HepG2 (cell line): Measurements from ENCODE around the gene FAF2. TPM values are rescaled to one million over a fixed set of nuclear protein-coding genes. Genes with fewer than 3 reads are reported as not detected.

ENCODE experiments used
- ATAC-seq: fragments of 200-7000 bp; cut with Tn5 transposase; 3 replicates; pipeline ENCODE4 v1.9.1; 2020; ENCODE audit warnings: mild to moderate bottlenecking, moderate library complexity
- BruUV-seq: library from RNA; stranded (reverse); fragments of 400-500 nt; replicated peaks from 2 replicates; lab custom pipeline; 2021; lab: Mats Ljungman, UMichigan
- CTCF ChIA-PET: fragments of 300-600 bp; formaldehyde crosslinking; extraction: SDS; loops from one replicate; lab custom pipeline; 2021; ENCODE audit warnings: low total read pairs, inconsistent platforms, low intra/inter-chr PET ratio; lab: Yijun Ruan, JAX
- POLR2A ChIA-PET: fragments of 350-600 bp; sonication (Branson Sonifier 250); formaldehyde crosslinking; loops from one replicate; lab custom pipeline; 2020; ENCODE audit warnings: antibody characterized with exemption, inconsistent platforms; lab: Yijun Ruan, JAX
- DNase-seq: peaks from one replicate; pipeline ENCODE4 v3.0.0-alpha.2; 2015; ENCODE audit warnings: low spot score
- FAIRE-seq: peaks from 3 replicates; lab custom pipeline; 2011; peaks lifted over from hg19 to GRCh38; lab: Jason Lieb, UNC
- H2AFZ ChIP-seq: one replicate; pipeline ENCODE4 v1.6.1; 2011; ENCODE audit warnings: low read length, inconsistent platforms
- H3K27ac ChIP-seq: fragments of 300-600 bp; 3 replicates; pipeline ENCODE4 v1.8.0; 2011; ENCODE audit warnings: mixed run types, mild to moderate bottlenecking, mixed read lengths, low read length, inconsistent platforms; ENCODE audit not compliant: insufficient read depth; ENCODE audit errors: extremely low read length
- H3K27me3 ChIP-seq, 2 experiments: fragments of 200-600 bp in 1 of 2; 2 replicates in 1 of 2; 3 replicates in 1 of 2; pipeline versions ENCODE4 v1.6.0 to v1.8.0; 2011; ENCODE audit warnings: low read length in 2 of 2, mild to moderate bottlenecking in 2 of 2, moderate library complexity in 2 of 2, inconsistent platforms in 1 of 2; ENCODE audit not compliant: insufficient read depth in 2 of 2, control insufficient read depth in 1 of 2
- H3K36me3 ChIP-seq, 2 experiments: fragments of 200-600 bp in 1 of 2; replicated peaks in 1 of 2; 2 replicates in 1 of 2; 3 replicates in 1 of 2; pipeline versions ENCODE4 v1.5.1 to v1.8.0; 2011; ENCODE audit warnings: low read length in 2 of 2, inconsistent platforms in 1 of 2; ENCODE audit not compliant: insufficient read depth in 2 of 2, control insufficient read depth in 1 of 2
- H3K4me1 ChIP-seq: 2 replicates; pipeline ENCODE4 v1.5.1; 2012; ENCODE audit warnings: low read length, inconsistent platforms; ENCODE audit not compliant: insufficient read depth
- H3K4me2 ChIP-seq: 2 replicates; pipeline ENCODE4 v1.6.0; 2011; ENCODE audit warnings: low read depth, low read length, inconsistent platforms
- H3K4me3 ChIP-seq, 3 experiments: fragments of 200-600 bp in 1 of 3; sonication (generic), shearing (Covaris generic) in 1 of 3; replicated peaks in 1 of 3; 2 replicates each; pipeline ENCODE4 v1.5.1; 2011 to 2016; ENCODE audit warnings: low read length in 3 of 3, inconsistent platforms in 2 of 3, low read depth in 2 of 3, mild to moderate bottlenecking in 2 of 3, control low read depth in 1 of 3, mixed read lengths in 1 of 3; ENCODE audit not compliant: insufficient read depth in 1 of 3
- H3K79me2 ChIP-seq: one replicate; pipeline ENCODE4 v1.6.1; 2011; ENCODE audit warnings: low read length, inconsistent platforms; ENCODE audit not compliant: insufficient read depth
- H3K9ac ChIP-seq: 2 replicates; pipeline ENCODE4 v1.6.0; 2011; ENCODE audit warnings: mild to moderate bottlenecking, low read depth, low read length, inconsistent platforms; ENCODE audit not compliant: insufficient read depth
- H3K9me3 ChIP-seq: 2 replicates; pipeline ENCODE4 v1.5.1; 2012; ENCODE audit warnings: mild to moderate bottlenecking, low read length
- H4K20me1 ChIP-seq: 2 replicates; pipeline ENCODE4 v1.6.0; 2011; ENCODE audit warnings: inconsistent platforms, mild to moderate bottlenecking, low read length, moderate library complexity; ENCODE audit not compliant: insufficient read depth
- DDIT3 ChIP-seq: sonication (generic); formaldehyde crosslinking; IDR thresholded peaks from 2 replicates; pipeline ENCODE4 v1.4.0; 2020; ENCODE audit warnings: mild to moderate bottlenecking, missing genetic modification reagents
- EP300 ChIP-seq, 3 experiments: sonication (generic) in 1 of 3; formaldehyde crosslinking in 1 of 3; IDR thresholded peaks; 2 replicates each; pipeline versions ENCODE4 v1.5.1 to v1.6.1; 2011 to 2020; ENCODE audit warnings: low read depth in 2 of 3, low read length in 2 of 3, borderline replicate concordance in 1 of 3, improper control_type of control experiment in 1 of 3, mild to moderate bottlenecking in 1 of 3, missing genetic modification reagents in 1 of 3, moderate library complexity in 1 of 3
- IRF2 ChIP-seq: IDR thresholded peaks from 2 replicates; pipeline ENCODE4 v1.6.1; 2018; ENCODE audit warnings: missing genetic modification reagents, missing compliant biosample characterization
- KLF16 ChIP-seq, 2 experiments: sonication (generic) in 1 of 2; formaldehyde crosslinking in 1 of 2; IDR thresholded peaks; 2 replicates each; pipeline versions ENCODE4 v1.6.1 to v1.8.0; 2016 to 2023; ENCODE audit warnings: missing genetic modification reagents in 2 of 2, missing compliant biosample characterization in 1 of 2
- MAFF ChIP-seq: IDR thresholded peaks from 2 replicates; pipeline ENCODE4 v1.6.1; 2011; ENCODE audit warnings: low read depth, low read length, improper control_type of control experiment
- MAFK ChIP-seq, 2 experiments: IDR thresholded peaks in 1 of 2; conservative IDR thresholded peaks in 1 of 2; 2 replicates each; pipeline ENCODE4 v1.6.1; 2011; ENCODE audit warnings: improper control_type of control experiment in 2 of 2, low read length in 2 of 2
- NFE2 ChIP-seq: sonication (generic); formaldehyde crosslinking; IDR thresholded peaks from 2 replicates; pipeline ENCODE4 v1.4.0; 2020; ENCODE audit warnings: missing genetic modification reagents
- NFE2L2 ChIP-seq: fragments of 150-350 bp; IDR thresholded peaks from 2 replicates; pipeline ENCODE4 v1.6.1; 2014; ENCODE audit warnings: low read length
- SAP130 ChIP-seq: IDR thresholded peaks from 2 replicates; pipeline ENCODE4 v1.6.1; 2016; ENCODE audit warnings: low read depth
- TERF1 ChIP-seq: sonication (generic); formaldehyde crosslinking; IDR thresholded peaks from 2 replicates; pipeline ENCODE4 v1.8.0; 2022; ENCODE audit warnings: mild to moderate bottlenecking, missing genetic modification reagents, moderate library complexity
- TFAP4 ChIP-seq: sonication (generic); IDR thresholded peaks from 2 replicates; pipeline ENCODE4 v1.6.1; 2016; ENCODE audit warnings: low read depth, borderline replicate concordance
- TMF1 ChIP-seq: sonication (generic); formaldehyde crosslinking; IDR thresholded peaks from 2 replicates; pipeline ENCODE4 v1.8.1; 2022; ENCODE audit warnings: low read depth, missing genetic modification reagents
- ZFX ChIP-seq: sonication (generic); formaldehyde crosslinking; IDR thresholded peaks from 2 replicates; pipeline ENCODE4 v1.4.0; 2020; ENCODE audit warnings: mild to moderate bottlenecking, low read depth, missing genetic modification reagents, moderate library complexity
- ZKSCAN5 ChIP-seq: sonication (generic); formaldehyde crosslinking; IDR thresholded peaks from 2 replicates; pipeline ENCODE4 v1.5.1; 2020; ENCODE audit warnings: mild to moderate bottlenecking, missing genetic modification reagents
- ZNF136 ChIP-seq: sonication (generic); formaldehyde crosslinking; IDR thresholded peaks from 2 replicates; pipeline ENCODE4 v1.8.1; 2022; ENCODE audit warnings: low read depth, mild to moderate bottlenecking, moderate library complexity, missing genetic modification reagents
- ZNF292 ChIP-seq: sonication (generic); formaldehyde crosslinking; IDR thresholded peaks from 2 replicates; pipeline ENCODE4 v1.8.1; 2022; ENCODE audit warnings: mild to moderate bottlenecking, low read depth, missing genetic modification reagents, borderline replicate concordance
- ZNF563 ChIP-seq: sonication (generic); formaldehyde crosslinking; IDR thresholded peaks from 2 replicates; pipeline ENCODE4 v1.8.0; 2022; ENCODE audit warnings: mild to moderate bottlenecking, moderate library complexity, missing genetic modification reagents
- ZNF713 ChIP-seq: sonication (generic); formaldehyde crosslinking; IDR thresholded peaks from 2 replicates; pipeline ENCODE4 v1.4.0; 2020; ENCODE audit warnings: mild to moderate bottlenecking, missing genetic modification reagents
- ZNF816 ChIP-seq: sonication (generic); formaldehyde crosslinking; IDR thresholded peaks from 2 replicates; pipeline ENCODE4 v1.8.0; 2022; ENCODE audit warnings: missing genetic modification reagents, mild to moderate bottlenecking, borderline replicate concordance
- WGBS: methylation state at CpG from one replicate; pipeline ENCODE4 v1.1.6; 2017; ENCODE audit warnings: low lambda C conversion rate; 5-methylcytosine and 5-hydroxymethylcytosine counted together
- in situ Hi-C: cut with HindIII; loops from 2 replicates; pipeline ENCODE4 v1.10.0; 2017; ENCODE audit warnings: low pct_unique_long_range_greater_than_20kb; ENCODE audit not compliant: extremely low pct_ligation_motif_present
- intact Hi-C: fragments of 100-400 bp; cut with micrococcal nuclease; formaldehyde crosslinking; loops from one replicate; pipeline ENCODE4 v1.10.0; 2022; ENCODE audit not compliant: unreplicated experiment
- polyA plus RNA-seq, 8 experiments: library from polyadenylated mRNA; depleted of rRNA in 3 of 8; stranded (reverse) in 7 of 8; unstranded in 1 of 8; fragments of >200 nt; fragmentation: Illumina TruSeq in 4 of 8; extraction: Trizol in 4 of 8; gene quantifications; 2 replicates each; pipeline versions ENCODE4 v1.2.1 to v1.2.3, GENCODE V29; 2011 to 2016; ENCODE audit warnings: low read depth in 4 of 8, missing spikeins in 1 of 8, mixed read lengths in 1 of 8; ENCODE audit not compliant: insufficient read depth in 1 of 8
- total RNA-seq, 5 experiments: library from RNA; depleted of rRNA; stranded (reverse); fragments of >200 nt; fragmentation: Illumina TruSeq; extraction: Trizol; gene quantifications; 2 replicates each; pipeline ENCODE4 v1.2.3, GENCODE V29; 2016; ENCODE audit warnings: low read depth in 1 of 5

The FAF2 gene
- total and polyA plus RNA-seq, 2 of the 13 experiments (the other 11 are each of a cell fraction or from before 2014, with no cell fraction given): 27.8 to 34.3 TPM

- ATAC-seq: peak; percentile 90
- CTCF ChIA-PET: no interaction called here
- no peak overlapping the region for H3K4me2 ChIP-seq
These were observed 33.5 kb downstream of the FAF2 start for GRCh38 chr5:176481711-176482110.

GRCh38 chr5:176485176-176485575 lies 37.0 kb downstream of the FAF2 start:
- no TSS peak for BruUV-seq
- FAIRE-seq: no peak
- intact Hi-C loops: loop anchor here (10.0 kb wide), 1 partner anchor 70 kb away; the partner anchor contains the start of gene CLTB

More at GRCh38 chr5:176481711-176482110, 33.5 kb downstream of the FAF2 start:
- FAIRE-seq (peak; percentile 26), DNase-seq (peak; percentile 71)
- H2AFZ ChIP-seq: no peak overlapping the region
- POLR2A ChIA-PET: interaction anchor here (0.7 to 2.0 kb wide), 6 partner anchors 15 to 68 kb away, joined by 3 to 7 read pairs (median 4); partner anchors contain the start of genes FAF2 and RNF44
- H3K27me3 ChIP-seq: no peaks in the 10 kb centered on the region
- H3K27ac ChIP-seq: peak overlapping the region; percentile 25
- WGBS: 69% methylated on average over 1 of the region's 4 CpGs
- H3K4me1 ChIP-seq: peaks cover 10% of the 10 kb centered on the region; the same call in 1 of the 2 replicates
- TF ChIP-seq TMF1 (CRISPR knock-in tag): no peak
- peak; percentile 57; the same call in 1 of the 2 replicates for TF ChIP-seq SAP130 (CRISPR knock-in tag)
- TF ChIP-seq NFE2L2: peak; percentile 93
- peak; percentile 50 for TF ChIP-seq MAFF
- peak; percentile 64; the same call in 1 of the 2 replicates for TF ChIP-seq NFE2 (CRISPR knock-in tag)
- TF ChIP-seq MAFK (conservative IDR thresholded peaks at IDR 0.05 in 1 of 2, IDR thresholded peaks at IDR 0.05 in 1 of 2; ENCODE audit: low read length in 2 of 2): peak; percentile 26 to 56; a peak in 3 of 4 replicates
- TF ChIP-seq ZNF292: no peak
- in situ Hi-C loops (loop anchor here (10.0 kb wide), 1 partner anchor 67 kb away; the partner anchor contains the start of gene CLTB), intact Hi-C loops (loop anchor here (10.0 kb wide), 1 partner anchor 67 kb away; the partner anchor contains the start of gene CLTB)
- H3K4me3 ChIP-seq: no peak overlapping the region
- BruUV-seq: no TSS peak
- H3K36me3 ChIP-seq: peaks cover 5 to 35% of the 10 kb centered on the region in 2 experiments
- no peak overlapping the region for H3K9ac ChIP-seq
- H3K9me3 ChIP-seq: no peaks in the 10 kb centered on the region
- peaks cover 9% of the 10 kb centered on the region for H3K79me2 ChIP-seq
- no peaks in the 10 kb centered on the region for H4K20me1 ChIP-seq

More at GRCh38 chr5:176485176-176485575, 37.0 kb downstream of the FAF2 start:
- ChIA-PET CTCF (no interaction called here), POLR2A (no interaction called here)
- Histone ChIP-seq H3K27me3 (no peaks in the 10 kb centered on the region), H3K4me1 (peaks cover 10% of the 10 kb centered on the region; the same call in 1 of the 2 replicates), H3K9me3 (no peaks in the 10 kb centered on the region), H4K20me1 (no peaks in the 10 kb centered on the region), H3K36me3 (peaks cover 15 to 46% of the 10 kb centered on the region in 2 experiments), H3K9ac (no peak overlapping the region), H2AFZ (no peak overlapping the region), H3K79me2 (peaks cover 2% of the 10 kb centered on the region), H3K4me2 (no peak overlapping the region), H3K4me3 (no peak overlapping the region), H3K27ac (no peak overlapping the region)
- no peak for DNase-seq
- no peak for ATAC-seq
- TF ChIP-seq KLF16 (CRISPR knock-in tag; IDR thresholded peaks at IDR 0.05) (no peak), EP300 (IDR thresholded peaks at IDR 0.05; ENCODE audit: low read depth in 2 of 2, low read length in 2 of 2) (no peak), EP300 (CRISPR knock-in tag; IDR thresholded peaks at IDR 0.05; ENCODE audit: borderline replicate concordance) (no peak), ZNF816 (no peak), ZNF713 (CRISPR knock-in tag) (no peak), TERF1 (no peak), ZNF136 (CRISPR knock-in tag) (no peak), DDIT3 (CRISPR knock-in tag) (no peak), ZNF563 (CRISPR knock-in tag) (no peak), TFAP4 (no peak), ZFX (CRISPR knock-in tag) (no peak), IRF2 (no peak), ZKSCAN5 (no peak)
- 86% methylated on average over 2 of the region's 2 CpGs for WGBS
- in situ Hi-C loops: loop anchor here (10.0 kb wide), 1 partner anchor 70 kb away; the partner anchor contains the start of gene CLTB
